Stimulated activated naive CD8-positive, alpha-beta T cell treated with anti-CD3 and anti-CD28 coated beads, Interleukin-15, amount 100 ng/mL, for 72 hours (primary cell): ENCODE results near the gene APP.

Source experiments
- ATAC-seq: fragments of 150-1000 bp; cut with Tn5 transposase; 2 replicates; pipeline ENCODE4 v1.10.0; 2021; ENCODE audit warnings: mild to moderate bottlenecking, moderate library complexity
- DNase-seq, 2 donors: peaks; one replicate each; pipeline ENCODE4 v3.0.0; 2021 to 2022
- H3K27ac Mint-ChIP-seq, 2 donors: one replicate each; pipeline ENCODE4 v1.8.0; 2022; ENCODE audit warnings: mild to moderate bottlenecking in 2 of 2, mixed read lengths in 2 of 2, moderate library complexity in 2 of 2
- H3K27me3 Mint-ChIP-seq: one replicate; pipeline ENCODE4 v1.8.0; 2022; ENCODE audit warnings: mixed read lengths
- H3K4me1 Mint-ChIP-seq: one replicate; pipeline ENCODE4 v1.8.0; 2022; ENCODE audit warnings: mild to moderate bottlenecking, mixed read lengths
- H3K4me3 Mint-ChIP-seq, 2 donors: one replicate each; pipeline ENCODE4 v1.8.0; 2022; ENCODE audit warnings: mild to moderate bottlenecking in 2 of 2, mixed read lengths in 2 of 2, moderate library complexity in 1 of 2
- H3K9me3 Mint-ChIP-seq, 2 donors: one replicate each; pipeline ENCODE4 v1.8.0; 2022; ENCODE audit warnings: mixed read lengths in 2 of 2

The APP gene

GRCh38 chr21:26171258-26172100 lies 909 bp upstream of the APP start:
- Mint-ChIP-seq H3K9me3 (no peaks in the 10 kb centered on the region), H3K4me1 (peaks cover 38% of the 10 kb centered on the region), H3K27ac (peak overlapping the region in 1 of 2 donors; percentile 75), H3K27me3 (peaks cover 11% of the 10 kb centered on the region), H3K4me3 (peak overlapping the region; percentile 95 to 98)
- DNase-seq (no peak), ATAC-seq (no peak)

GRCh38 chr21:26169611-26170470 lies 729 bp downstream of the APP start:
- Mint-ChIP-seq H3K27ac (peak overlapping the region; percentile 92 to 93), H3K27me3 (peaks cover 11% of the 10 kb centered on the region), H3K9me3 (no peaks in the 10 kb centered on the region), H3K4me1 (peaks cover 38% of the 10 kb centered on the region), H3K4me3 (peak overlapping the region; percentile 95 to 98)
- ATAC-seq (peak; percentile 51), DNase-seq (peak; percentile 42 to 43)

- peak overlapping the region; percentile 83 to 92 for H3K27ac Mint-ChIP-seq
- peaks cover 31% of the 10 kb centered on the region for H3K4me1 Mint-ChIP-seq
- peaks cover 11% of the 10 kb centered on the region for H3K27me3 Mint-ChIP-seq
- peak overlapping the region; percentile 95 to 98 for H3K4me3 Mint-ChIP-seq
- H3K9me3 Mint-ChIP-seq = no peaks in the 10 kb centered on the region
- peak; percentile 75 for ATAC-seq
- peak; percentile 46 to 50 for DNase-seq
Observed at GRCh38 chr21:26169061-26169610, 1.4 kb downstream of the APP start.

- H3K9me3 Mint-ChIP-seq = no peaks in the 10 kb centered on the region
- H3K4me3 Mint-ChIP-seq = peak overlapping the region; percentile 30 to 98
- H3K27me3 Mint-ChIP-seq = peaks cover 11% of the 10 kb centered on the region
- ATAC-seq (no peak), DNase-seq (no peak)
- peaks cover 31% of the 10 kb centered on the region for H3K4me1 Mint-ChIP-seq
- H3K27ac Mint-ChIP-seq = no peak overlapping the region
Observed at GRCh38 chr21:26168371-26168770, 2.2 kb downstream of the APP start.

GRCh38 chr21:26167593-26167992 lies 3.0 kb downstream of the APP start:
- no peak for DNase-seq
- peaks cover 31% of the 10 kb centered on the region for H3K4me1 Mint-ChIP-seq
- H3K4me3 Mint-ChIP-seq = no peak overlapping the region
- H3K9me3 Mint-ChIP-seq = no peaks in the 10 kb centered on the region
- no peak overlapping the region for H3K27ac Mint-ChIP-seq
- H3K27me3 Mint-ChIP-seq = peaks cover 11% of the 10 kb centered on the region
- no peak for ATAC-seq

GRCh38 chr21:26165331-26165730 lies 5.2 kb downstream of the APP start:
- DNase-seq (no peak), ATAC-seq (no peak)
- H3K27ac Mint-ChIP-seq = no peak overlapping the region
- no peaks in the 10 kb centered on the region for H3K27me3 Mint-ChIP-seq
- no peaks in the 10 kb centered on the region for H3K9me3 Mint-ChIP-seq
- H3K4me3 Mint-ChIP-seq = no peak overlapping the region
- H3K4me1 Mint-ChIP-seq = peaks cover 19% of the 10 kb centered on the region

- no peaks in the 10 kb centered on the region for H3K27me3 Mint-ChIP-seq
- H3K9me3 Mint-ChIP-seq = no peaks in the 10 kb centered on the region
- no peak overlapping the region for H3K4me3 Mint-ChIP-seq
- H3K4me1 Mint-ChIP-seq = peaks cover 18% of the 10 kb centered on the region
- DNase-seq (no peak), ATAC-seq (no peak)
- H3K27ac Mint-ChIP-seq = no peak overlapping the region
Observed at GRCh38 chr21:26164311-26164710, 6.3 kb downstream of the APP start.

- ATAC-seq (no peak), DNase-seq (no peak)
- no peaks in the 10 kb centered on the region for H3K27me3 Mint-ChIP-seq
- no peak overlapping the region for H3K27ac Mint-ChIP-seq
- H3K9me3 Mint-ChIP-seq = no peaks in the 10 kb centered on the region
- peaks cover 24% of the 10 kb centered on the region for H3K4me1 Mint-ChIP-seq
- no peak overlapping the region for H3K4me3 Mint-ChIP-seq
Observed at GRCh38 chr21:26162081-26162480, 8.5 kb downstream of the APP start.

GRCh38 chr21:26159869-26160268 lies 10.7 kb downstream of the APP start:
- Mint-ChIP-seq H3K4me3 (no peak overlapping the region), H3K27ac (no peak overlapping the region), H3K27me3 (no peaks in the 10 kb centered on the region), H3K4me1 (peaks cover 19% of the 10 kb centered on the region), H3K9me3 (no peaks in the 10 kb centered on the region)
- ATAC-seq (no peak), DNase-seq (no peak)

- H3K9me3 Mint-ChIP-seq = no peaks in the 10 kb centered on the region
- ATAC-seq = no peak
- peak overlapping the region in 1 of 2 donors; percentile 52 for H3K27ac Mint-ChIP-seq
- H3K27me3 Mint-ChIP-seq = no peaks in the 10 kb centered on the region
- DNase-seq = no peak
- no peak overlapping the region for H3K4me3 Mint-ChIP-seq
- H3K4me1 Mint-ChIP-seq = peaks cover 19% of the 10 kb centered on the region
Observed at GRCh38 chr21:26157801-26158200, 12.8 kb downstream of the APP start.

GRCh38 chr21:26154753-26155152 lies 15.8 kb downstream of the APP start:
- Mint-ChIP-seq H3K9me3 (no peaks in the 10 kb centered on the region), H3K27me3 (no peaks in the 10 kb centered on the region), H3K27ac (peak overlapping the region in 1 of 2 donors; percentile 13), H3K4me1 (peaks cover 19% of the 10 kb centered on the region), H3K4me3 (no peak overlapping the region)
- ATAC-seq = no peak
- DNase-seq = no peak

GRCh38 chr21:26153758-26154157 lies 16.8 kb downstream of the APP start:
- no peak overlapping the region for H3K27ac Mint-ChIP-seq
- no peaks in the 10 kb centered on the region for H3K27me3 Mint-ChIP-seq
- H3K4me3 Mint-ChIP-seq = no peak overlapping the region
- ATAC-seq (no peak), DNase-seq (no peak)
- H3K4me1 Mint-ChIP-seq = peaks cover 21% of the 10 kb centered on the region
- H3K9me3 Mint-ChIP-seq = no peaks in the 10 kb centered on the region

GRCh38 chr21:26148840-26149354 lies 21.7 kb downstream of the APP start:
- Mint-ChIP-seq H3K4me1 (peaks cover 15% of the 10 kb centered on the region), H3K9me3 (no peaks in the 10 kb centered on the region), H3K27ac (no peak overlapping the region), H3K4me3 (no peak overlapping the region), H3K27me3 (no peaks in the 10 kb centered on the region)
- DNase-seq (no peak), ATAC-seq (no peak)

- ATAC-seq (no peak), DNase-seq (no peak)
- Mint-ChIP-seq H3K27ac (peak overlapping the region in 1 of 2 donors; percentile 86), H3K27me3 (no peaks in the 10 kb centered on the region), H3K4me3 (no peak overlapping the region), H3K4me1 (peaks cover 15% of the 10 kb centered on the region), H3K9me3 (no peaks in the 10 kb centered on the region)
Observed at GRCh38 chr21:26148071-26148839, 22.3 kb downstream of the APP start.

- DNase-seq = no peak
- no peaks in the 10 kb centered on the region for H3K27me3 Mint-ChIP-seq
- ATAC-seq = no peak
- peaks cover 15% of the 10 kb centered on the region for H3K4me1 Mint-ChIP-seq
- H3K27ac Mint-ChIP-seq = no peak overlapping the region
- H3K4me3 Mint-ChIP-seq = no peak overlapping the region
- H3K9me3 Mint-ChIP-seq = no peaks in the 10 kb centered on the region
Observed at GRCh38 chr21:26147535-26147934, 23.0 kb downstream of the APP start.
